ENCODE data around the gene SPATA1. TPM values are rescaled to one million over a fixed set of nuclear protein-coding genes. Genes with fewer than 3 reads are reported as not detected.
A peak's percentile ranks its signal among the peaks of the same experiment; 100 is the strongest.
"Not testable (repeated sequence)": the region's sequence is repeated elsewhere in the genome, so short reads cannot be mapped to it uniquely, and the experiment has no call there.

SPATA1 gene
- total RNA-seq, 1 donor from 2014 or later: 1.3 TPM

DNA sequence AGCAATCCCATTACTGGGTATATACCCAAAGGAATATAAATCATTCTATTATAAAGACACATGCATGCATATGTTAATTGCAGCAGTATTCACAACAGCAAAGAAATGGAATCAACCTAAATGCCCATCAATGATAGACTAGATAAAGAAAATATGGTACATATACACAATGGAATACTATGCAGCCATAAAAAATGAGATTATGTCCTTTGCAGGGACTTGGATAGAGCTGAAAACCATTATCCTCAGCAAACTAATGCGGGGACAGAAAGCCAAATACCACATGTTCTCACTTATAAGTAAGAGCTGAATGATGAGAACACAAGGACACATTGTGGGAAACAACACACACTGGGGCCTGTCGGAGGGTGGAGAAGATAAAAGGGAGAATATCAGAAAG lies 88.8 kb downstream of the SPATA1 start:
- DNase-seq (ENCODE audit: low read depth): not testable (repeated sequence)

DNA sequence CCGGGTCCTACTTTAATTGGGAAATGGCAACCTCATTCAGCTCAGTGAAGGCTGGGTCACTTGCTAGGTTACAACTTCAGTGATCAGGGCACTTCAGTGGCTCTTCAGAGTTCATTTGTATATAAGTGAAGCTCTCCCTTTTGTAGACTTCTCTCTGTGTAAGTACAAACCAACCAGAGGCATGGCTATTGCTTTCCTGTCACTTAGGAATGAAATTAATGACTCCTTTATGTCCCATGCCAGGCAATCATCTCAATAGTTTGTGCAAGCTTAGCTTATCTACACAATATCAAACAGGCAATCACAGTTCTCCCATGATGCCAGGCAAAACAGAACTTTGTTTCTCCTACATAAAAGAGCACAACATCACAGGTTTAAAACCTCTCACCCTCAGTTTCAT lies 90.8 kb downstream of the SPATA1 start:
- no peak for DNase-seq (ENCODE audit: low read depth)

DNA sequence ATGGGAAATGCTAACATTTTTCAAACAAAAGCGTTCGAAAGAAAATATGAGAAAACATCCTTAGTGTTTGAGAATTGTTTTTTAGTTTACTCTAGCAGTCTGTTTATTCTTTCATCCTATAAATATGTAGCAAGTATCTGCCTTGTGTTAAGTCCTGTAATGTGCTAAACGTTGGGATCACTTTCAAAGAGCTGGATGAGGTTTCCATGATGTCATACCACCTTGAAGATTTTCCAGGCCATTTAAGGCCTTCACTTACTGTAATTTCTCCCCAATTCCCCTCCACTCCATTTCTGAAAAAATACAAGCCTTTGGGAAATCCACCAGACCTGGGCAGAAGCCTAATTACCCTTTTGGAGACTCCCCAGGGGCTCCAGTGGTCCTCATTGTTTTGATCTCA lies 92.2 kb downstream of the SPATA1 start:
- no peak for DNase-seq (ENCODE audit: low read depth)

DNA sequence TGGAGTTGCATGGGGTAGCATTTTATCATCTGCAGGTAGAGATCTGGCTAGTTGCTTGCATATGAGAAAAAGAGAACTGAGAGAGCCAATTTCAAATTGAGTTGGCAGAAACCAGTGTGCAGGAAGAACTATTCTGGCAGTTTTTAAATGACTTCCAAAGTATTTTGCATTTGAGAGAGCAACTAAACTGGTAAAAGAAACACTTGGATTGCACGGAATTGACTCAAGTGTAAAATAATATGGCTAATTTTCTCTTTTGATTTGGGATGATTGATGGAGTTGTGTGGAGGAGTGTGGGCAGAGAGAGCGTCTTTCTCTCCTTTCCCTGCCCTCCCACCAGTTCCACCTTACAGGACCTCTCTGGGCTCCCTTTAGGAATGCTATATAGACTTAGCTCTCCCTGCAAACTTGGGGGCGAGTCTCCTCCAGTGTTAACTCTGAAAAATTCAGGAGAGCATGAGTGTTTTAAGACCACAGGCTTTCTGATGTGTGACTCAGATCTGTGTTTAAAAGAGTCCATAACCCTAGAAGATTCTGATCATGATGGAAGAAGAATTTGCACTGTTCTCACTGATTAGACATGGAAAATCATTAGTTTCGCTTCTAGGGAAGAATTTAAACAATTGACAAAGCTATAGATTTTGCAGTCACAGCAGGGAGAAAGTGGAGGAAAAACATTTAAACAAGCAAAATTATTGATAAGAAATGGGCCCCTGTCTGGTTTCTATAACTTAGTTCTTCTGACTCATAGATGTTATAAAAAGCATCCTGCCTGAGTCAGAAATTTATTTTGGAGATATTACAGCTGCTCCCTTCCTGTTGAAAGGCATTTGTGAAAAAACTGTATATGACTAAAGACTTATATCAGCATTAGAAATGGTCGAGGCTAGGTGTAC lies 92.9 kb downstream of the SPATA1 start:
- peak; percentile 49 for DNase-seq (ENCODE audit: low read depth)

DNA sequence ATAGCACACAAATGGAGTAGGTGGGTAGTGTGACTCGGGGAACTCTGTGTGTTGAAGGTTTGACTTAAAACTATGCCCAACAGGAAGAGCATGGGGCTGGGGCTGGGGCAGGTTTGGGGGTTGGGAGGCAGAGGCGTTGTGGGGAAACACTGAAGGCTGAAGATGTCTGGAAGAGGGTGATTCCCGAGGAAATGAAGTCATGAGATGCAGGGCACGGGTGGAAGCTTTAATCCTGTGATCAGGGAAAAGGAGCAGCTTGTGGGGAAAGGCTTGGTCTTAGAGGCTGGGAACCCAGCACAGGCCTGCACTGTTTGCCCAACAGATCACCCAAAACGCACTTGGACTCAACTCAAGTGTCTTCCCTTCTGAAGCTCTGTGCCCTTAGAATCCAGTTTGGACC lies 94.6 kb downstream of the SPATA1 start:
- DNase-seq (ENCODE audit: low read depth): no peak

DNA sequence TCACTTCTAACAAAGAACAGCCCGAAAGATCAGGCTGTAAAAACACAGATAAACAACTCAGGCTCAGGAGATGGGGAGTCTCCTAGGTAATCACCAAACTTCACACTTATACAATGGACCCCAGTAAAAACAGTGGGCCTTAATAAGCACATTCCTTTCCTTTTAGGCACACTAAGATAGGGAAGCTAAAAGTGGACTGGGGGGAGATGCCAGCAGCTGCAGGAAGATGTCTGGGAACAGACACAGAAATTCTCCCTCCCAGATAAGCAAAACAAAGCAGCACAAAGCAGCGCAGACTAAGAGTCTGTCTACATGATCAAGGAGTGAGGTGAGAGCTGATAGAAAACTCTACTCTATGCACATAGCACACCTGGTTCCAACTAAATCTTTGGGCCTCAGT lies 97.0 kb downstream of the SPATA1 start:
- no peak for DNase-seq (ENCODE audit: low read depth)

DNA sequence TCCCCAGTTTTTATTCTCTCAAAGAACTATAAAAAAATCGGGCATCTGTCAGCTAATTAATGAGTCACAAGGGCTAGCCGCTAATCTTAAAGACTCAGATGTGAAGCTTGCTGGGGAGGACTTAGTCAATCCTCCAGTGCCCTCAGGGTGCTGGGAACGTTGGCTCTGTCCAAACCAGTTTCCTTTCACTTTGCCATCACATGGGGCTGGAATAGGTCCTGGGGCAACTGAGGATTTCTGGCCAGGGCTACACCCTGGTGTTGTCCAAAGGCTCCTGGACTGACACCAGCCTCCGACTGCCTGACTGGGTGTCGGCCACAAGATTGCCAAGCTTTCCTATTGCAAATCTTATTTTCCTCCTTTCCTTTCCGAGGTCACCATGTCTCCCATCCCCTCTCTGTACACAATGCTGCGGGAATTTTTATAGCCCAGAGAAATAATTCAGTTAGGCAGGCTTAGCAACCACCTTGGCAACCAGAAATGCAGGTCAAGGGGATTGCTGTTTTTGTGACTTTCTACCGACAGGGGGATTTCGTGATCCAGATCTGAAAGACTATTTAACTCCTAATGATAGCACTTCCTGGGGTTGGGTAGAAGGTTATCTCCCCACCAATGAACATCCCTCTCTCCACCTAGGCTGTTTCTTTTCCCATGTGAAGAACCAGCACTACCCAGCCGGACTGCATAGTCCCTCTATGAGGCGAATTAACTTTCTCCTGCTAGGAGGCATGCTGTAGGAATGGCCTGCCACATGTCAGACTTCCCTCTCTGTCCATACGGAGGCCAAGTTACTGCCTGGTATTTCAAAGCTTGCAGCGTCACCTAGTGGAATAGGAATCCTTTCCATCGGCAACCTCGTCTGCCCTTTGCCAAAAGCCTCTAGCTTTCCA lies 98.0 kb downstream of the SPATA1 start:
- peak; percentile 66 for DNase-seq (ENCODE audit: low read depth)

DNA sequence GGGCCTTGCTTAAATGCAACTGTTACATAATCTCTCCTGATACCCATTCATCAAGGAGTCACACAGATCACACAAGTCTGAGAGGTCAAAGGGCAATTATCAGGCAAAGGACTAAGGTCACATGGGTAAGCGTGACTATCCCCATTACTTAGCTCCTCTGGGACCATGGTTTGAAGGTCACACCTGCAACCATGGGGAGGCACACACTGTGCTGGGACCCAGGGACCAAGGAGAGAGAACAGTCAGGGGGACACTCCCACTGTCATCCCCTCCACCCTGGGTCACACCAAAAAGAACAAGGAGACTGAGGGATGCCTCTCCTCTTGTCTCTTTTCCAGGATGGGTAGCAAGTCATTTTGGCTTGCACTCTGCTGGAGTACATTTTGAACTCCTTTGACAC lies 99.0 kb downstream of the SPATA1 start:
- no peak for DNase-seq (ENCODE audit: low read depth)

DNA sequence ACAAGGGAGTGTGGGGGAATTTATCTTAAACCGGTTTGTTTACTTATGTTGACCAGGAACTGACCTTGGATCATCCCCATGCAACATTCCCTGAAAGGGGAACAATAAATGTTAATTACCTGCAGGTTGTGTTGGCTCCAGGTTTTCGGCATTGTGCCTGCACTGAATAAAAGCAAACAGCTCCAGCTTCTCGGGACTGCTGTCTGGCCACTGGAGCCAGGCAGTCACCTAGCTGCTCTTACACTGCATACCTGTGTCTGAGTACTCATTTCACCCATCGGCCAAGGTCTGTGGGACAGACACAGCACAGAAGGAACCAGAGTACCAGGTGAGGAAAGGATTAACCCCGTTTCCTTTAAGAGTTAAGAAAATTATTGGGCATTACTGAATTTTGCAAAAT lies 100.8 kb downstream of the SPATA1 start:
- no peak for DNase-seq (ENCODE audit: low read depth)

DNA sequence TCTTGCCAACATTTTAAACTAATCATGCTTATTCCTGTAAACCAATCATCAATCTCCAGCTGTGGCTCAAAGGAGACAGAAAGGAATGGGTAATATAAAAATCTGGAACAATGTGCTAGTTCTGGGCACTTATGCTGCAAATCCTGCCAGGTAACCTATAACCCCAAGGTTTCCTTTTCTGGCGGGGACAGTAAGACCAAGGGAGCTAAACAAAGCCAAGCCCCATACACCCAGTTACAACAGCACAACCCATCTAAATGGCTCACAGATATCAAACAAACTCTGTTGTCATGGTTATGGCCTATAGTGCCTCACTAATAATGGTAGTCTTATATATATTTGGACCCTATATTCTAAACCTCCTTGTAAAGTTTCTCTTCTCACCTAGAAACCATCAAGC lies 104.9 kb downstream of the SPATA1 start:
- no peak for DNase-seq (ENCODE audit: low read depth)

DNA sequence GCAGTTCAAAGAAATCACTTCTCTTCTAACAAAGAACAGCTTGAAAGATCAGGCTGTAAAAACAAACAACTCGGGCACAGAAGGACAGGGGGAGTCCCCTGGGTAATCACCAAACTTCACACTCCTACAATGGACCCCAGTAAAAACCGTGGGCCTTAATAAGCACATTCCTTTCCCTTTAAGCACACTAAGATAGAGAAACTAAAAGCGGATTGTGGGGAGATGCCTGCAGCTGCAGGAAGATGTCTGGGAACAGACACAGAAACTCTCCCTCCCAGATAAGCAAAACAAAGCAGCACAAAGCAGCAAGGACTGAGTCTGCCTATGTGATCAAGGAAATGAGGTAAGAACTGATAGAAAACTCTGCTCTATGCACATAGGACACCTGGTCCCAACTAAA lies 105.6 kb downstream of the SPATA1 start:
- no peak for DNase-seq (ENCODE audit: low read depth)

DNA sequence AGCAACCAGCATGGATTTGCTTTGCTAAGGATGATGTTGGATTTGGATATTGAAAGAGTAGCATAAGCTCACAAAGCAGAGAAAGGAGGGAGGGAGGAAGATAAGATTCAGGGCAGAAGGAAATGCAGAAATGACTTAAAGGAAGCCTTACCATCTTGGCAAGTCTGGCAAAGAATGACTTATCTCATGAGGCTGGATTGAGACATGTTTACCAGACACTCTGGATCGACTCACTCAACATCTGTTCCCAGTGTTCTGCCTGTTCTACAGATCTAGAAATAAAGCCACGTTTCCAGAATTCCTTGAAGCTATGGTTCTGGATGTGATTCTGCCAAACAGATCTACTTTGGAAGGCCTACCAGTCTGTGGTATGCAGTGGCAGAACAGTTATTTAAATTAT lies 106.8 kb downstream of the SPATA1 start:
- no peak for DNase-seq (ENCODE audit: low read depth)

DNA sequence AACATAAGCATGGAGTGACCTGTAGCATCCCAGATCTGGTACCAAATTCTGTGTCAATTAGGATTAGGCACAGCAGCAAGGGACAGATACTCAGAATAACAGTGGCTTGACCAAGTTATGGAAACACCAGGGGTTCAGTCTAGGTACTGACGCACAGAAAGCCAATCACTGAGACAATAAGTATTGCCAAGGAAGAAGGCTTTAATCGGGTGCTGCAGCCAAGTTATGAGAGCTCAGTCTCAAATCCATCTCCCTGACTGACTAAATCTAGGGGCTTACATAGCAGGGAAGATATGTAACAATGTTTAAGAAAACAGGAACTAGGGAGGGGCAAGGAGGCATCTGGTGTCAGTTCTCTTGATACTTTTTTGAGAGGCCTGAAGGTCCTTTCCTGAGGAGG lies 107.7 kb downstream of the SPATA1 start:
- no peak for DNase-seq (ENCODE audit: low read depth)

DNA sequence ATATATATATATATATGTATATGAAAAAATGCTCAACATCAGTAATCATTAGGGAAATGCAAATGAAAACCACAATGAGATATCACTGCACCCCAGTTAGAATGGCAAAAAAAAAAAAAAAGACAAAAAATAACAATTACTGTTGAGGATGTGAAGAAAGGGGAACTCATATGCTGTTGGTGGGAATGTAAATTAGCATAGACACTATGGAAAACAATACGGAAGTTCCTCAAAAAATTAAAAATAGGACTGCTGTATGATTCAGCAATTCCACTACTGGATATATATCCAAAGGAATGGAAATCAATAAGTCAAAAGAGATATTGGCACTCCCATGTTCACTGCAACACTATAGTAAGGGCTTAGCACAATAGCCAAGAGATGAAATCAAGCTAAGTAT lies 109.6 kb downstream of the SPATA1 start:
- no peak for DNase-seq (ENCODE audit: low read depth)

Other genes starting within 250 kb of the SPATA1 start
- gene SAMD13, start 204.7 kb upstream of the SPATA1 start, total RNA-seq: 0.80 and 1.2 TPM in 2 replicates
- not detected in 2 replicates for gene DNASE2B, start 107.9 kb upstream of the SPATA1 start, total RNA-seq
- 42.6 and 55.0 TPM in 2 replicates for gene RPF1, start 27.1 kb upstream of the SPATA1 start, total RNA-seq
- gene GNG5, start 195 bp downstream of the SPATA1 start, total RNA-seq: 13.4 and 27.0 TPM in 2 replicates
- gene CTBS, start 68.1 kb downstream of the SPATA1 start, total RNA-seq: 7.3 and 22.1 TPM in 2 replicates
- gene SSX2IP, start 184.1 kb downstream of the SPATA1 start, total RNA-seq: 16.1 and 36.8 TPM in 2 replicates